Lung microvascular endothelial cell (primary cell): Measurements from ENCODE around the gene EIF2S3B. TPM values are rescaled to one million over a fixed set of nuclear protein-coding genes. Genes with fewer than 3 reads are reported as not detected.

Source experiments
- DNase-seq, 2 donors: peaks; one replicate each; pipeline versions ENCODE4 v3.0.0 to v3.0.0-alpha.2; 2010; ENCODE audit warnings: low read depth in 2 of 2
- total RNA-seq: library from RNA; depleted of rRNA; stranded (reverse); fragments of >200 nt; gene quantifications from 2 replicates; pipeline ENCODE4 v1.2.1, GENCODE V29; 2014

Gene EIF2S3B
- total RNA-seq, 1 donor from 2014 or later: 0.60 TPM

- no peak for DNase-seq
Measured at GRCh38 chr12:10554228-10554755, 48.6 kb downstream of the EIF2S3B start.

- DNase-seq: no peak
Measured at GRCh38 chr12:10554756-10555481, 49.2 kb downstream of the EIF2S3B start.

GRCh38 chr12:10557329-10557728, 51.6 kb downstream of the EIF2S3B start:
- no peak for DNase-seq

- DNase-seq: no peak
Measured at GRCh38 chr12:10557766-10558165, 52.1 kb downstream of the EIF2S3B start.

Other genes with a start within 250 kb of the EIF2S3B start
- under 0.01 and 0.20 TPM in 2 replicates for gene KLRD1, start 198.0 kb upstream of the EIF2S3B start, total RNA-seq
- not detected in 2 replicates for gene KLRK1, start 115.8 kb upstream of the EIF2S3B start, total RNA-seq
- gene KLRC4, start 96.1 kb upstream of the EIF2S3B start, total RNA-seq: not detected in 2 replicates
- not detected in 2 replicates for gene KLRC3, start 85.3 kb upstream of the EIF2S3B start, total RNA-seq
- gene KLRC2, start 69.9 kb upstream of the EIF2S3B start, total RNA-seq: not detected in 2 replicates
- not detected in 2 replicates for gene KLRC1, start 52.5 kb upstream of the EIF2S3B start, total RNA-seq
- 6.1 and 13.5 TPM in 2 replicates for gene MAGOHB, start 107.7 kb downstream of the EIF2S3B start, total RNA-seq
- gene STYK1, start 168.2 kb downstream of the EIF2S3B start, total RNA-seq: 4.2 and 8.1 TPM in 2 replicates
- gene YBX3, start 217.4 kb downstream of the EIF2S3B start, total RNA-seq: 127 and 170 TPM in 2 replicates